GM23338 (cell line): ENCODE measurements around the gene PPP2R2B. TPM values are rescaled to one million over a fixed set of nuclear protein-coding genes. Genes with fewer than 3 reads are reported as not detected.

Experiments used
- ATAC-seq: fragments of 200-7000 bp; cut with Tn5 transposase; 3 replicates; pipeline ENCODE4 v1.9.1; 2020
- DNase-seq: peaks from one replicate; pipeline ENCODE4 v3.0.0-alpha.2; 2015; ENCODE audit warnings: low spot score
- H2AFZ ChIP-seq: fragments of 200-600 bp; sonication (generic); 2 replicates; pipeline ENCODE4 v1.8.0; 2016; ENCODE audit warnings: antibody characterized with exemption, mild to moderate bottlenecking, moderate library complexity
- H3F3A ChIP-seq: fragments of 200-600 bp; sonication (generic); replicated peaks from 2 replicates; pipeline ENCODE4 v1.8.0; 2017; ENCODE audit warnings: antibody characterized with exemption, mixed run types, low read depth
- H3K27ac ChIP-seq: fragments of 200-600 bp; sonication (generic); 2 replicates; pipeline ENCODE4 v1.6.1; 2016; ENCODE audit warnings: low read depth
- H3K27me3 ChIP-seq: fragments of 200-600 bp; sonication (generic); 2 replicates; pipeline ENCODE4 v1.8.0; 2016; ENCODE audit warnings: mild to moderate bottlenecking, mixed run types, moderate library complexity; ENCODE audit not compliant: insufficient read depth
- H3K36me3 ChIP-seq: fragments of 200-600 bp; sonication (generic); 2 replicates; pipeline ENCODE4 v1.8.0; 2016; ENCODE audit warnings: mild to moderate bottlenecking; ENCODE audit not compliant: insufficient read depth
- H3K4me1 ChIP-seq: fragments of 200-600 bp; sonication (generic); 2 replicates; pipeline ENCODE4 v1.8.0; 2016; ENCODE audit warnings: mild to moderate bottlenecking, moderate library complexity; ENCODE audit not compliant: insufficient read depth
- H3K4me2 ChIP-seq: fragments of 200-600 bp; sonication (generic); 2 replicates; pipeline ENCODE4 v1.7.1; 2017; ENCODE audit warnings: mixed run types
- H3K4me3 ChIP-seq: fragments of 200-600 bp; sonication (generic); 2 replicates; pipeline ENCODE4 v1.6.1; 2016; ENCODE audit warnings: mixed run types
- H3K79me2 ChIP-seq: fragments of 200-600 bp; sonication (generic); replicated peaks from 2 replicates; pipeline ENCODE4 v1.8.0; 2017; ENCODE audit warnings: mild to moderate bottlenecking; ENCODE audit not compliant: insufficient read depth
- H3K9me2 ChIP-seq: fragments of 200-600 bp; sonication (generic); 2 replicates; pipeline ENCODE4 v1.8.0; 2017; ENCODE audit not compliant: insufficient read depth
- H4K20me1 ChIP-seq: fragments of 200-600 bp; sonication (generic); replicated peaks from 2 replicates; pipeline ENCODE4 v1.8.0; 2017; ENCODE audit warnings: mild to moderate bottlenecking; ENCODE audit not compliant: insufficient read depth
- H3K27ac Mint-ChIP-seq: 2 replicates; pipeline ENCODE4 v1.8.0; 2020; ENCODE audit warnings: inconsistent platforms, mild to moderate bottlenecking, moderate library complexity, mixed read lengths
- H3K27me3 Mint-ChIP-seq: 3 replicates; pipeline ENCODE4 v1.8.0; 2022; ENCODE audit warnings: low read depth, mild to moderate bottlenecking, moderate library complexity, mixed read lengths, inconsistent platforms; ENCODE audit not compliant: insufficient read depth, poor library complexity
- H3K36me3 Mint-ChIP-seq: 3 replicates; pipeline ENCODE4 v1.8.0; 2021; ENCODE audit warnings: low read depth, mild to moderate bottlenecking, inconsistent platforms, moderate library complexity, mixed read lengths
- H3K4me1 Mint-ChIP-seq: 3 replicates; pipeline ENCODE4 v1.8.0; 2020; ENCODE audit warnings: mild to moderate bottlenecking, inconsistent platforms, mixed read lengths
- H3K4me3 Mint-ChIP-seq: 3 replicates; pipeline ENCODE4 v1.8.0; 2021; ENCODE audit warnings: moderate library complexity, mild to moderate bottlenecking, inconsistent platforms, mixed read lengths
- H3K9me3 Mint-ChIP-seq: 3 replicates; pipeline ENCODE4 v1.8.0; 2020; ENCODE audit warnings: moderate library complexity, mild to moderate bottlenecking, inconsistent platforms, mixed read lengths
- EZH2phosphoT487 ChIP-seq: fragments of 200-600 bp; sonication (generic); IDR thresholded peaks from one replicate; pipeline ENCODE4 v1.8.1; 2018; ENCODE audit warnings: antibody characterized with exemption; ENCODE audit not compliant: unreplicated experiment
- NANOG ChIP-seq: IDR thresholded peaks from 2 replicates; pipeline ENCODE4 v1.6.1; 2016; ENCODE audit warnings: antibody characterized with exemption, borderline replicate concordance
- POLR2AphosphoS5 ChIP-seq: IDR thresholded peaks from 2 replicates; pipeline ENCODE4 v1.6.1; 2016; ENCODE audit warnings: antibody characterized with exemption, low read depth
- ZNF114 ChIP-seq: fragments of 250-450 bp; sonication (Bioruptor Pico); IDR thresholded peaks from 2 replicates; pipeline ENCODE4 v1.5.0; 2020; ENCODE audit warnings: mild to moderate bottlenecking, moderate library complexity
- ZNF331 ChIP-seq: fragments of 250-450 bp; sonication (Bioruptor Pico); IDR thresholded peaks from 2 replicates; pipeline ENCODE4 v1.5.0; 2020; ENCODE audit warnings: low read depth, mild to moderate bottlenecking, moderate library complexity
- polyA plus RNA-seq: library from polyadenylated mRNA; unstranded; fragments of >200 nt; fragmentation: Nextera tagmentation; extraction: Ambion mirVana; gene quantifications from 2 replicates; pipeline ENCODE4 v1.2.1, GENCODE V29; 2016
- total RNA-seq: library from RNA; depleted of rRNA; stranded (reverse); fragments of >200 nt; shearing (Covaris generic); gene quantifications from 2 replicates; pipeline ENCODE4 v1.2.3, GENCODE V29; 2014
- TF ChIP-seq, protein P1 (sequence below): fragments of 250-450 bp; sonication (Bioruptor Pico); IDR thresholded peaks from 2 replicates; pipeline ENCODE4 v1.5.0; 2020; ENCODE audit warnings: mild to moderate bottlenecking, moderate library complexity
- TF ChIP-seq, protein P2 (sequence below): IDR thresholded peaks from 2 replicates; pipeline ENCODE4 v1.6.1; 2016; ENCODE audit warnings: antibody characterized with exemption
- TF ChIP-seq, protein P3 (sequence below): IDR thresholded peaks from one replicate; pipeline ENCODE4 v1.6.1; 2018; ENCODE audit warnings: antibody characterized with exemption; ENCODE audit not compliant: unreplicated experiment

The PPP2R2B gene
- total and polyA plus RNA-seq, 2 experiments from 2014 or later = 21.3 to 33.9 TPM

DNA sequence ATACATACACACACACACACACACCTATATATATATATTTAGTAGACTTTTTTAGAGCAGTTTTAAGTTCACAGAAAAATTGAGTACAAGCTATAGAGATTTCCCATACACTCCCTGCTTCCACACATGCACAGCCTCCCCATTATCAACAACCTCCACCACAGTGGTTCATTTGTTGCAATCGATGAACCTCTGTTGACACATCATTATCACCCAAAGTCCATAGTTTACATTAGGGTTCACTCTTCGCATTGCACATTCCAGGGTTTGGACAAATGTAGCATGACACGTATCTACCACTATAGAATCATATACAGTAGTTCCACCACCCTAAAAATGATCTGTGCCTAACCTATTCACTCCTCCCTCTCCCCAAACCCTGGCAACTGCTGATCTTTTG lies 111.0 kb downstream of the PPP2R2B start:
- H3K27ac Mint-ChIP-seq = no peak overlapping the region

More for the DNA sequence above, 111.0 kb downstream of the PPP2R2B start:
- H3F3A ChIP-seq = no peaks in the 10 kb centered on the region
- DNase-seq (no peak), ATAC-seq (no peak)
- TF ChIP-seq ZNF114 (CRISPR knock-in tag) (no peak), NANOG (no peak), POLR2AphosphoS5 (no peak), ZNF331 (CRISPR knock-in tag) (no peak), EZH2phosphoT487 (no peak)
- TF ChIP-seq, protein P1, sequence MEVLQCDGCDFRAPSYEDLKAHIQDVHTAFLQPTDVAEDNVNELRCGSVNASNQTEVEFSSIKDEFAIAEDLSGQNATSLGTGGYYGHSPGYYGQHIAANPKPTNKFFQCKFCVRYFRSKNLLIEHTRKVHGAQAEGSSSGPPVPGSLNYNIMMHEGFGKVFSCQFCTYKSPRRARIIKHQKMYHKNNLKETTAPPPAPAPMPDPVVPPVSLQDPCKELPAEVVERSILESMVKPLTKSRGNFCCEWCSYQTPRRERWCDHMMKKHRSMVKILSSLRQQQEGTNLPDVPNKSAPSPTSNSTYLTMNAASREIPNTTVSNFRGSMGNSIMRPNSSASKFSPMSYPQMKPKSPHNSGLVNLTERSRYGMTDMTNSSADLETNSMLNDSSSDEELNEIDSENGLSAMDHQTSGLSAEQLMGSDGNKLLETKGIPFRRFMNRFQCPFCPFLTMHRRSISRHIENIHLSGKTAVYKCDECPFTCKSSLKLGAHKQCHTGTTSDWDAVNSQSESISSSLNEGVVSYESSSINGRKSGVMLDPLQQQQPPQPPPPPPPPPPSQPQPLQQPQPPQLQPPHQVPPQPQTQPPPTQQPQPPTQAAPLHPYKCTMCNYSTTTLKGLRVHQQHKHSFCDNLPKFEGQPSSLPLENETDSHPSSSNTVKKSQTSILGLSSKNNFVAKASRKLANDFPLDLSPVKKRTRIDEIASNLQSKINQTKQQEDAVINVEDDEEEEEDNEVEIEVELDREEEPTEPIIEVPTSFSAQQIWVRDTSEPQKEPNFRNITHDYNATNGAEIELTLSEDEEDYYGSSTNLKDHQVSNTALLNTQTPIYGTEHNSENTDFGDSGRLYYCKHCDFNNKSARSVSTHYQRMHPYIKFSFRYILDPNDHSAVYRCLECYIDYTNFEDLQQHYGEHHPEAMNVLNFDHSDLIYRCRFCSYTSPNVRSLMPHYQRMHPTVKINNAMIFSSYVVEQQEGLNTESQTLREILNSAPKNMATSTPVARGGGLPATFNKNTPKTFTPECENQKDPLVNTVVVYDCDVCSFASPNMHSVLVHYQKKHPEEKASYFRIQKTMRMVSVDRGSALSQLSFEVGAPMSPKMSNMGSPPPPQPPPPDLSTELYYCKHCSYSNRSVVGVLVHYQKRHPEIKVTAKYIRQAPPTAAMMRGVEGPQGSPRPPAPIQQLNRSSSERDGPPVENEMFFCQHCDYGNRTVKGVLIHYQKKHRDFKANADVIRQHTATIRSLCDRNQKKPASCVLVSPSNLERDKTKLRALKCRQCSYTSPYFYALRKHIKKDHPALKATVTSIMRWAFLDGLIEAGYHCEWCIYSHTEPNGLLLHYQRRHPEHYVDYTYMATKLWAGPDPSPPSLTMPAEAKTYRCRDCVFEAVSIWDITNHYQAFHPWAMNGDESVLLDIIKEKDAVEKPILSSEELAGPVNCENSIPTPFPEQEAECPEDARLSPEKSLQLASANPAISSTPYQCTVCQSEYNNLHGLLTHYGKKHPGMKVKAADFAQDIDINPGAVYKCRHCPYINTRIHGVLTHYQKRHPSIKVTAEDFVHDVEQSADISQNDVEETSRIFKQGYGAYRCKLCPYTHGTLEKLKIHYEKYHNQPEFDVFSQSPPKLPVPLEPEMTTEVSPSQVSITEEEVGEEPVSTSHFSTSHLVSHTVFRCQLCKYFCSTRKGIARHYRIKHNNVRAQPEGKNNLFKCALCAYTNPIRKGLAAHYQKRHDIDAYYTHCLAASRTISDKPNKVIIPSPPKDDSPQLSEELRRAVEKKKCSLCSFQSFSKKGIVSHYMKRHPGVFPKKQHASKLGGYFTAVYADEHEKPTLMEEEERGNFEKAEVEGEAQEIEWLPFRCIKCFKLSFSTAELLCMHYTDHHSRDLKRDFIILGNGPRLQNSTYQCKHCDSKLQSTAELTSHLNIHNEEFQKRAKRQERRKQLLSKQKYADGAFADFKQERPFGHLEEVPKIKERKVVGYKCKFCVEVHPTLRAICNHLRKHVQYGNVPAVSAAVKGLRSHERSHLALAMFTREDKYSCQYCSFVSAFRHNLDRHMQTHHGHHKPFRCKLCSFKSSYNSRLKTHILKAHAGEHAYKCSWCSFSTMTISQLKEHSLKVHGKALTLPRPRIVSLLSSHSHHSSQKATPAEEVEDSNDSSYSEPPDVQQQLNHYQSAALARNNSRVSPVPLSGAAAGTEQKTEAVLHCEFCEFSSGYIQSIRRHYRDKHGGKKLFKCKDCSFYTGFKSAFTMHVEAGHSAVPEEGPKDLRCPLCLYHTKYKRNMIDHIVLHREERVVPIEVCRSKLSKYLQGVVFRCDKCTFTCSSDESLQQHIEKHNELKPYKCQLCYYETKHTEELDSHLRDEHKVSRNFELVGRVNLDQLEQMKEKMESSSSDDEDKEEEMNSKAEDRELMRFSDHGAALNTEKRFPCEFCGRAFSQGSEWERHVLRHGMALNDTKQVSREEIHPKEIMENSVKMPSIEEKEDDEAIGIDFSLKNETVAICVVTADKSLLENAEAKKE (CRISPR knock-in tag) = no peak
- TF ChIP-seq, protein P2, sequence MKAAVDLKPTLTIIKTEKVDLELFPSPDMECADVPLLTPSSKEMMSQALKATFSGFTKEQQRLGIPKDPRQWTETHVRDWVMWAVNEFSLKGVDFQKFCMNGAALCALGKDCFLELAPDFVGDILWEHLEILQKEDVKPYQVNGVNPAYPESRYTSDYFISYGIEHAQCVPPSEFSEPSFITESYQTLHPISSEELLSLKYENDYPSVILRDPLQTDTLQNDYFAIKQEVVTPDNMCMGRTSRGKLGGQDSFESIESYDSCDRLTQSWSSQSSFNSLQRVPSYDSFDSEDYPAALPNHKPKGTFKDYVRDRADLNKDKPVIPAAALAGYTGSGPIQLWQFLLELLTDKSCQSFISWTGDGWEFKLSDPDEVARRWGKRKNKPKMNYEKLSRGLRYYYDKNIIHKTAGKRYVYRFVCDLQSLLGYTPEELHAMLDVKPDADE = no peak
- TF ChIP-seq, protein P3, sequence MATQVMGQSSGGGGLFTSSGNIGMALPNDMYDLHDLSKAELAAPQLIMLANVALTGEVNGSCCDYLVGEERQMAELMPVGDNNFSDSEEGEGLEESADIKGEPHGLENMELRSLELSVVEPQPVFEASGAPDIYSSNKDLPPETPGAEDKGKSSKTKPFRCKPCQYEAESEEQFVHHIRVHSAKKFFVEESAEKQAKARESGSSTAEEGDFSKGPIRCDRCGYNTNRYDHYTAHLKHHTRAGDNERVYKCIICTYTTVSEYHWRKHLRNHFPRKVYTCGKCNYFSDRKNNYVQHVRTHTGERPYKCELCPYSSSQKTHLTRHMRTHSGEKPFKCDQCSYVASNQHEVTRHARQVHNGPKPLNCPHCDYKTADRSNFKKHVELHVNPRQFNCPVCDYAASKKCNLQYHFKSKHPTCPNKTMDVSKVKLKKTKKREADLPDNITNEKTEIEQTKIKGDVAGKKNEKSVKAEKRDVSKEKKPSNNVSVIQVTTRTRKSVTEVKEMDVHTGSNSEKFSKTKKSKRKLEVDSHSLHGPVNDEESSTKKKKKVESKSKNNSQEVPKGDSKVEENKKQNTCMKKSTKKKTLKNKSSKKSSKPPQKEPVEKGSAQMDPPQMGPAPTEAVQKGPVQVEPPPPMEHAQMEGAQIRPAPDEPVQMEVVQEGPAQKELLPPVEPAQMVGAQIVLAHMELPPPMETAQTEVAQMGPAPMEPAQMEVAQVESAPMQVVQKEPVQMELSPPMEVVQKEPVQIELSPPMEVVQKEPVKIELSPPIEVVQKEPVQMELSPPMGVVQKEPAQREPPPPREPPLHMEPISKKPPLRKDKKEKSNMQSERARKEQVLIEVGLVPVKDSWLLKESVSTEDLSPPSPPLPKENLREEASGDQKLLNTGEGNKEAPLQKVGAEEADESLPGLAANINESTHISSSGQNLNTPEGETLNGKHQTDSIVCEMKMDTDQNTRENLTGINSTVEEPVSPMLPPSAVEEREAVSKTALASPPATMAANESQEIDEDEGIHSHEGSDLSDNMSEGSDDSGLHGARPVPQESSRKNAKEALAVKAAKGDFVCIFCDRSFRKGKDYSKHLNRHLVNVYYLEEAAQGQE = no peak
- H2AFZ ChIP-seq = no peak overlapping the region
- Mint-ChIP-seq H3K36me3 (no peaks in the 10 kb centered on the region), H3K9me3 (no peaks in the 10 kb centered on the region), H3K27me3 (no peaks in the 10 kb centered on the region), H3K4me3 (no peak overlapping the region), H3K4me1 (peaks cover 9% of the 10 kb centered on the region)
- no peaks in the 10 kb centered on the region for H3K36me3 ChIP-seq
- H3K4me1 ChIP-seq = peaks cover 8% of the 10 kb centered on the region
- H3K79me2 ChIP-seq = no peaks in the 10 kb centered on the region
- no peaks in the 10 kb centered on the region for H3K9me2 ChIP-seq
- H4K20me1 ChIP-seq = no peaks in the 10 kb centered on the region
- H3K4me3 ChIP-seq = no peak overlapping the region
- H3K4me2 ChIP-seq = no peak overlapping the region
- H3K27me3 ChIP-seq = no peaks in the 10 kb centered on the region
- no peak overlapping the region for H3K27ac ChIP-seq
